Measurements from ENCODE around the gene LRRK1. TPM values are rescaled to one million over a fixed set of nuclear protein-coding genes. Genes with fewer than 3 reads are reported as not detected.

LRRK1 gene
- total and polyA plus RNA-seq, 2 experiments from 2014 or later: 6.2 to 6.4 TPM

DNA sequence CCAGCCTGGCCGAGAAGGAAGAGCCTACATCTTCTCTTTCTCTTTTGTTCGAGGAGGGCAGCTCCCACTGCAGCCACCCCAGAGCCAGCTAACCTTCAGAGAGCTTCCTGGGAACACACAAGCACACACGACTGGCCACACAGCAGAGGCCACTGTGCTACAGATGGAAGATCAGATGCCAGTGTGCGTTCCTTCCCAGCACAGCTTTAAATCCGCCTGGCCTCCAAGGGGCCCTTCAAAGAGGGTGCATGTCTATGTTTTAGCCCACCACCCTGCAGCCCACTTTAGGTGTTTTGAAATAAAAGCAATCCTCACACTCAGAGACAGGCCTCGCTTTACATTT is 27.2 kb upstream of the LRRK1 start:
- Histone ChIP-seq H3K27ac (no peak overlapping the region), H3K9ac (no peak overlapping the region), H3K27me3 (replicated peaks; ENCODE audit: insufficient read depth) (no peaks in the 10 kb centered on the region), H3K4me2 (ENCODE audit: unreplicated experiment) (no peak overlapping the region), H3K79me2 (ENCODE audit: insufficient read depth) (no peaks in the 10 kb centered on the region), H3K9me2 (ENCODE audit: insufficient read depth) (no peaks in the 10 kb centered on the region), H2AFZ (no peak overlapping the region), H3K4me3 (no peak overlapping the region), H3K9me3 (ENCODE audit: low read depth) (no peaks in the 10 kb centered on the region), H3K36me3 (ENCODE audit: low read depth) (no peaks in the 10 kb centered on the region), H3K4me1 (ENCODE audit: insufficient read depth) (peaks cover 16% of the 10 kb centered on the region), H3F3A (ENCODE audit: insufficient read depth) (no peaks in the 10 kb centered on the region), H4K20me1 (ENCODE audit: insufficient read depth) (no peaks in the 10 kb centered on the region)
- WGBS, 2 experiments (ENCODE audit: low coverage in 1 of 2, low lambda C conversion rate in 2 of 2, missing lambda C conversion rate in 2 of 2): 79 to 85% methylated on average over 6 of the region's 6 CpGs
- in situ Hi-C loops (cut with MboI): no loop called here
- TF ChIP-seq EZH2phosphoT487 (IDR thresholded peaks at IDR 0.05; ENCODE audit: insufficient read depth, low read depth): no peak
- TF ChIP-seq EZH2 (IDR thresholded peaks at IDR 0.05; ENCODE audit: insufficient read depth, poor library complexity, severe bottlenecking): no peak
- DNase-seq: no peak

DNA sequence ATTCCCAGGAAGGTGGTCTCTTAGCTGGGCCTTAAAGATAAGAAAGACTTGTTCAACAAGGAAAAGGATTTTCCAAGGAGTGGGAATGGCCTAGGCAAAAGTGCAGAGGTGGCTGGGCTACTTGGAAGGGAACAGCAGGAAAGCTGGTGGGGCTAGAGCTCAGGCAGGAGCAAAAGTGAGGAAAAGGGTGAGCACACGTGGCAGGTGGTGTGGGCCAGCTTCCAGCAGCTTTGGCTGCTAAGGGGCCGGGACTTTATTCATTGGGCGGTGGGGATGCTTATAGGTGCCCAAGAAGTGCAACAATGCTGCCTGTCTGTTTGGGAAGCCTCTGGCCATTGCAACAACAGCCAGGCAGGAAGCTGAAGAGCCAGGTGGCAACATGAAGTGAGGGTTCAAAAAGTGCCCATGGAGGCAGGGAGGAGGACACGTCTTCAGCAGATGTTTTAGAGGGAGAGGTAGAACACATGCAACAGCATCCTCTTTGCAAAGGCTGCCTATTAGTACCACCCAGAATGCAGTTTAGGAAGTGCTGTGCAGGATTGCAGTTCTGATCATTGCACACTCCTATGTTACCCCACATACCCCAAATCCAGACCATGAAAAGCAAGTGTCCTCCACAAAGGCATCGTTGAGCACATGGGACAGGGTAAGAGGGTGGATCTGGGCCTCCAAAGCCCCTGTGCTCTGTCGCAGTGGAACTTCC is 25.7 kb upstream of the LRRK1 start:
- Histone ChIP-seq H3K27me3 (replicated peaks; ENCODE audit: insufficient read depth) (no peaks in the 10 kb centered on the region), H3K36me3 (ENCODE audit: low read depth) (no peaks in the 10 kb centered on the region), H3K9ac (no peak overlapping the region), H3F3A (ENCODE audit: insufficient read depth) (no peaks in the 10 kb centered on the region), H3K4me2 (ENCODE audit: unreplicated experiment) (no peak overlapping the region), H2AFZ (no peak overlapping the region), H3K79me2 (ENCODE audit: insufficient read depth) (no peaks in the 10 kb centered on the region), H3K9me2 (ENCODE audit: insufficient read depth) (no peaks in the 10 kb centered on the region), H3K4me3 (no peak overlapping the region), H3K27ac (no peak overlapping the region), H4K20me1 (ENCODE audit: insufficient read depth) (no peaks in the 10 kb centered on the region), H3K4me1 (ENCODE audit: insufficient read depth) (peaks cover 16% of the 10 kb centered on the region), H3K9me3 (ENCODE audit: low read depth) (no peaks in the 10 kb centered on the region)
- no peak for TF ChIP-seq EZH2phosphoT487 (IDR thresholded peaks at IDR 0.05; ENCODE audit: insufficient read depth, low read depth)
- no peak for TF ChIP-seq EZH2 (IDR thresholded peaks at IDR 0.05; ENCODE audit: insufficient read depth, poor library complexity, severe bottlenecking)
- 89 to 92% methylated on average over 6 of the region's 6 CpGs for WGBS, 2 experiments (ENCODE audit: low coverage in 1 of 2, low lambda C conversion rate in 2 of 2, missing lambda C conversion rate in 2 of 2)
- no peak for DNase-seq
- in situ Hi-C loops (cut with MboI): no loop called here

DNA sequence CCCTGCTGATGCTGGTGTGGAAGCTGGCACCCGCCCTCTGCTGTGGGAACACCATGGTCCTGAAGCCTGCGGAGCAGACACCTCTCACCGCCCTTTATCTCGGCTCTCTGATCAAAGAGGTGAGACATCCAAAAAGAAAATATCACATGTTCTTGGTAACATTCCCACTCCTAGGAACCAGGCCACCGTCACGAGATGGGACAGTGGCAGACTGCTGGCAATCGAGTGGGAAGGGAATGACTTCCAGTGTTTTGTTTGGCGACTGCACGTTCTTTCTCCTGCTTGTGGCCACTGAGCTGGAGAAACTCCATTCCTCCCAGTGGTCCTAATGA is 25.2 kb upstream of the LRRK1 start:
- H3K36me3 ChIP-seq (ENCODE audit: low read depth): no peaks in the 10 kb centered on the region
- H4K20me1 ChIP-seq (ENCODE audit: insufficient read depth): no peaks in the 10 kb centered on the region
- no peaks in the 10 kb centered on the region for H3K27me3 ChIP-seq (replicated peaks; ENCODE audit: insufficient read depth)
- H3K4me1 ChIP-seq (ENCODE audit: insufficient read depth): peaks cover 12% of the 10 kb centered on the region
- in situ Hi-C loops (cut with MboI): no loop called here
- no peaks in the 10 kb centered on the region for H3K9me3 ChIP-seq (ENCODE audit: low read depth)
- TF ChIP-seq EZH2phosphoT487 (IDR thresholded peaks at IDR 0.05; ENCODE audit: insufficient read depth, low read depth): no peak
- TF ChIP-seq EZH2 (IDR thresholded peaks at IDR 0.05; ENCODE audit: insufficient read depth, poor library complexity, severe bottlenecking): no peak
- H3K79me2 ChIP-seq (ENCODE audit: insufficient read depth): no peaks in the 10 kb centered on the region
- no peak overlapping the region for H3K4me3 ChIP-seq
- 50 to 54% methylated on average over 9 of the region's 9 CpGs for WGBS, 2 experiments (ENCODE audit: low coverage in 1 of 2, low lambda C conversion rate in 2 of 2, missing lambda C conversion rate in 2 of 2)
- H3K9me2 ChIP-seq (ENCODE audit: insufficient read depth): no peaks in the 10 kb centered on the region
- H3F3A ChIP-seq (ENCODE audit: insufficient read depth): no peaks in the 10 kb centered on the region
- H3K4me2 ChIP-seq (ENCODE audit: unreplicated experiment): no peak overlapping the region
- no peak overlapping the region for H2AFZ ChIP-seq
- no peak overlapping the region for H3K27ac ChIP-seq
- no peak for DNase-seq
- H3K9ac ChIP-seq: no peak overlapping the region

DNA sequence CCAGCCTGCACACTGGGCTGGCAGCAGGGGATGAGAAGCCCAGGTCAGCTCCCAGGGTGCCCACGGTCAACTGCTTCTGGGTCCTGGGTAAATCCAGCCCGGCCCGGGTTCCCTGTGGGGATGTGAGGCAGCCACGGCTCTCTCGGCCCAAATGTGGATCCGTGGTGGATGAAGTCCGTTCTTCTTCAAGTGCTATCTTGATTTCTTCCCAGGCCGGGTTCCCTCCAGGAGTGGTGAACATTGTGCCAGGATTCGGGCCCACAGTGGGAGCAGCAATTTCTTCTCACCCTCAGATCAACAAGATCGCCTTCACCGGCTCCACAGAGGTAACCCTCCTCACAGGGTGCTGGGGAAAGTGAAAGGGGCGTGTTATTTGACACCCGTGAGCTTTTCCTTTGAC is 23.4 kb upstream of the LRRK1 start:
- Histone ChIP-seq H3K9me2 (ENCODE audit: insufficient read depth) (no peaks in the 10 kb centered on the region), H3K4me2 (ENCODE audit: unreplicated experiment) (no peak overlapping the region), H3K27ac (no peak overlapping the region), H3K4me1 (ENCODE audit: insufficient read depth) (no peaks in the 10 kb centered on the region), H3K79me2 (ENCODE audit: insufficient read depth) (no peaks in the 10 kb centered on the region), H3K9ac (no peak overlapping the region), H4K20me1 (ENCODE audit: insufficient read depth) (no peaks in the 10 kb centered on the region), H3K36me3 (ENCODE audit: low read depth) (no peaks in the 10 kb centered on the region), H3F3A (ENCODE audit: insufficient read depth) (no peaks in the 10 kb centered on the region), H3K9me3 (ENCODE audit: low read depth) (no peaks in the 10 kb centered on the region), H3K27me3 (replicated peaks; ENCODE audit: insufficient read depth) (no peaks in the 10 kb centered on the region), H2AFZ (no peak overlapping the region), H3K4me3 (no peak overlapping the region)
- 88 to 94% methylated on average over 13 of the region's 13 CpGs for WGBS, 2 experiments (ENCODE audit: low coverage in 1 of 2, low lambda C conversion rate in 2 of 2, missing lambda C conversion rate in 2 of 2)
- no peak for DNase-seq
- in situ Hi-C loops (cut with MboI): no loop called here
- no peak for TF ChIP-seq EZH2phosphoT487 (IDR thresholded peaks at IDR 0.05; ENCODE audit: insufficient read depth, low read depth)
- no peak for TF ChIP-seq EZH2 (IDR thresholded peaks at IDR 0.05; ENCODE audit: insufficient read depth, poor library complexity, severe bottlenecking)
